Sigmoid colon (tissue), 7 donors: Measurements from ENCODE around the gene APOBEC2. TPM values are rescaled to one million over a fixed set of nuclear protein-coding genes. Genes with fewer than 3 reads are reported as not detected.

Source experiments
- DNase-seq: peaks from one replicate; pipeline ENCODE4 v3.0.0-alpha.2; 2019
- H3K27ac ChIP-seq, 4 donors: fragments of 200-600 bp; sonication (generic); one replicate each; pipeline ENCODE4 v1.5.1; 2016 to 2019; ENCODE audit warnings: mild to moderate bottlenecking in 1 of 4
- H3K27me3 ChIP-seq, 3 donors: fragments of 200-600 bp; sonication (generic); one replicate each; pipeline ENCODE4 v1.5.1; 2019; ENCODE audit warnings: mild to moderate bottlenecking in 1 of 3
- H3K36me3 ChIP-seq, 4 donors: fragments of 200-600 bp; sonication (generic); one replicate each; pipeline ENCODE4 v1.5.1; 2016 to 2019
- H3K4me1 ChIP-seq, 4 donors: fragments of 200-600 bp; sonication (generic); one replicate each; pipeline ENCODE4 v1.5.1; 2017 to 2019
- H3K4me3 ChIP-seq, 4 donors: fragments of 200-600 bp; sonication (generic); one replicate each; pipeline ENCODE4 v1.5.1; 2017 to 2019; ENCODE audit warnings: mild to moderate bottlenecking in 2 of 4, moderate library complexity in 1 of 4
- H3K9me3 ChIP-seq, 4 donors: fragments of 200-600 bp in 3 of 4; sonication (generic) in 3 of 4; one replicate each; pipeline versions ENCODE4 v1.5.1 to v1.6.1; 2013 to 2019
- CTCF ChIP-seq, 4 experiments: fragments of 450-650 bp in 3 of 4; fragments of 200-600 bp in 1 of 4; IDR thresholded peaks; one replicate each; pipeline ENCODE4 v1.5.1; 2016 to 2019; ENCODE audit warnings: antibody characterized with exemption in 4 of 4, mild to moderate bottlenecking in 3 of 4, moderate library complexity in 2 of 4
- EP300 ChIP-seq, 4 donors: sonication (generic); formaldehyde crosslinking; IDR thresholded peaks; one replicate each; pipeline ENCODE4 v1.6.1; 2017; ENCODE audit warnings: antibody characterized with exemption in 4 of 4
- POLR2A ChIP-seq, 2 donors: fragments of 450-650 bp; IDR thresholded peaks; one replicate each; pipeline ENCODE4 v1.6.1; 2016; ENCODE audit warnings: antibody characterized with exemption in 2 of 2, mild to moderate bottlenecking in 2 of 2, moderate library complexity in 2 of 2
- POLR2AphosphoS5 ChIP-seq, 4 donors: sonication (generic); formaldehyde crosslinking; IDR thresholded peaks; one replicate each; pipeline ENCODE4 v1.6.1; 2017; ENCODE audit warnings: antibody characterized with exemption in 4 of 4
- WGBS, 2 donors: extraction: QIAGEN DNeasy Blood & Tissue Kit; methylation state at CpG; one replicate each; pipeline ENCODE4 v1.1.7; 2013; 5-methylcytosine and 5-hydroxymethylcytosine counted together
- intact Hi-C: fragments of 100-400 bp; cut with DNase I; formaldehyde crosslinking; loops from one replicate; pipeline ENCODE4 v1.15.1; 2023
- polyA plus RNA-seq, 3 donors: library from polyadenylated mRNA; stranded (reverse); fragments of 200-250 nt; gene quantifications; one replicate each; pipeline ENCODE4 v1.2.3, GENCODE V29; 2013
- total RNA-seq, 4 donors: library from RNA; depleted of rRNA; stranded (reverse); fragments of >200 nt; gene quantifications; one replicate each; pipeline ENCODE4 v1.1.0, GENCODE V29; 2016
- donor health status: healthy with polysubstance abuse.
- donor health status: Bipolar disorder and iron deficiency.
- donor health status: healthy.

Gene APOBEC2
- total and polyA plus RNA-seq, 7 donors: 0.20 to 1.1 (median 0.68) TPM; not detected in 2

GRCh38 chr6:41061196-41061726 lies 8.3 kb downstream of the APOBEC2 start:
- no peak overlapping the region for H3K4me3 ChIP-seq
- no peaks in the 10 kb centered on the region for H3K27me3 ChIP-seq
- TF ChIP-seq POLR2A (IDR thresholded peaks at IDR 0.05) (no peak), CTCF (IDR thresholded peaks at IDR 0.05) (no peak), POLR2AphosphoS5 (IDR thresholded peaks at IDR 0.05) (no peak), EP300 (IDR thresholded peaks at IDR 0.05) (no peak)
- no peaks in the 10 kb centered on the region for H3K9me3 ChIP-seq
- no peak for DNase-seq
- H3K4me1 ChIP-seq: peaks cover 0 to 38% (median 30%) of the 10 kb centered on the region in 4 donors
- no peak overlapping the region for H3K27ac ChIP-seq
- WGBS, 2 donors: 94 to 96% methylated on average over 13 of the region's 13 CpGs
- intact Hi-C loops: loop anchor here (10.0 kb wide), 2 partner anchors 166 to 1076 kb away; no protein-coding TSS in a partner anchor
- H3K36me3 ChIP-seq: peaks cover 4 to 37% (median 8%) of the 10 kb centered on the region in 4 donors

GRCh38 chr6:41062056-41062455 lies 9.1 kb downstream of the APOBEC2 start:
- intact Hi-C loops: loop anchor here (10.0 kb wide), 2 partner anchors 167 to 1077 kb away; no protein-coding TSS in a partner anchor
- Histone ChIP-seq H3K9me3 (no peaks in the 10 kb centered on the region), H3K4me1 (peaks cover 0 to 30% (median 24%) of the 10 kb centered on the region in 4 donors), H3K27ac (no peak overlapping the region), H3K4me3 (no peak overlapping the region), H3K36me3 (peaks cover 4 to 39% (median 8%) of the 10 kb centered on the region in 4 donors), H3K27me3 (no peaks in the 10 kb centered on the region)
- no peak for TF ChIP-seq EP300 (IDR thresholded peaks at IDR 0.05)
- TF ChIP-seq POLR2A (IDR thresholded peaks at IDR 0.05): no peak
- no peak for TF ChIP-seq POLR2AphosphoS5 (IDR thresholded peaks at IDR 0.05)
- TF ChIP-seq CTCF (IDR thresholded peaks at IDR 0.05): no peak
- 94 to 100% methylated on average over 1 of the region's 1 CpG for WGBS, 2 donors
- no peak for DNase-seq

DNA sequence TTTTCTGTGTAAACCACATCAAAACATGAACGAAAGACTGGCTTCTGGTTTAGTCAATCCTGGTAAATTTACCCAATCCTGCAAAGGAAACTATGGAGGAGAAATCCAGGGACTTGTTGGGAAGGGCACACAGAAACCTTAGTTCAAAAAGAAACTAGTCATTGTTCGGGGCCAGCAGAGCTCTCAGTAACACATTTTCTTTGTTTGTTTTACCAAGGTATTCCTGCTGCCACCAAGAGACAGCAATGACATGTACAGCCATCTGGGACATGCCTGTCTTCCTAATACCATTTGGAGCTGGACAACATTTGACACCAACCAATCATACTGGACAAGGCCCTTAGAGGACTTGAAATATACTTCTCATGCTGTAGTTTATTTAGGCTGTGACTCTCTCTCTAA lies 10.9 kb downstream of the APOBEC2 start:
- intact Hi-C loops: loop anchor here (10.0 kb wide), 2 partner anchors 169 to 1079 kb away; no protein-coding TSS in a partner anchor
- no peak overlapping the region for H3K27ac ChIP-seq
- H3K4me3 ChIP-seq: no peak overlapping the region
- no peaks in the 10 kb centered on the region for H3K9me3 ChIP-seq
- WGBS, 2 donors: 39 to 49% methylated on average over 2 of the region's 2 CpGs
- H3K4me1 ChIP-seq: peaks cover 0 to 19% (median 13%) of the 10 kb centered on the region in 4 donors
- H3K36me3 ChIP-seq: peaks cover 7 to 54% (median 9%) of the 10 kb centered on the region in 4 donors
- no peaks in the 10 kb centered on the region for H3K27me3 ChIP-seq
- no peak for DNase-seq
- TF ChIP-seq CTCF (IDR thresholded peaks at IDR 0.05) (no peak), POLR2A (IDR thresholded peaks at IDR 0.05) (no peak), POLR2AphosphoS5 (IDR thresholded peaks at IDR 0.05) (no peak), EP300 (IDR thresholded peaks at IDR 0.05) (no peak)

DNA sequence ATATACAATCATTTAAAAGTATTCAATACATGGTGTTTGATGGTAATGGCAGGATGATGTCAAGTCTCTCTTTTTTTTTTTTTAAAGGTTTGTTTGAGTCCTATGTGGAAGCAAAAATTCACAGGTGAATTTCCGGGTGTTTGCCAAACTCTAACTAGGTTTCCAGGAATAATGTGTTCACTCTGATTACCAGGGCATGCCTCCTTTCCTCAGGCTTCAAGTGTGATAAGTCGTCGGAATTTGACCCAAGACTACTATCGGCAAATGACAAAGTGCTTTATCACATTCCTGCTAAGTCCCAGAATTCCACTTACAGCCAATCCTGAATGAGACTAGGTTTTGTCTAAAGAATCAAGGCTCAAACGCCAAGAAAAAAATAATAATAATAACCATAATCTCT lies 11.8 kb downstream of the APOBEC2 start:
- no peak for TF ChIP-seq EP300 (IDR thresholded peaks at IDR 0.05)
- no peak for TF ChIP-seq POLR2A (IDR thresholded peaks at IDR 0.05)
- TF ChIP-seq CTCF (IDR thresholded peaks at IDR 0.05): no peak
- no peak for TF ChIP-seq POLR2AphosphoS5 (IDR thresholded peaks at IDR 0.05)
- H3K4me1 ChIP-seq: peaks cover 0 to 9% (median 4%) of the 10 kb centered on the region in 4 donors
- no peak overlapping the region for H3K27ac ChIP-seq
- no peaks in the 10 kb centered on the region for H3K27me3 ChIP-seq
- peaks cover 7 to 62% (median 9%) of the 10 kb centered on the region in 4 donors for H3K36me3 ChIP-seq
- no peaks in the 10 kb centered on the region for H3K9me3 ChIP-seq
- intact Hi-C loops: loop anchor here (5.0 to 10.0 kb wide), 3 partner anchors 58 to 1080 kb away; no protein-coding TSS in a partner anchor
- no peak for DNase-seq
- no peak overlapping the region for H3K4me3 ChIP-seq
- 22 to 80% methylated on average over 5 of the region's 5 CpGs for WGBS, 2 donors
